Naive thymus-derived CD4-positive, alpha-beta T cell (primary cell): ENCODE measurements around the gene MTMR3. TPM values are rescaled to one million over a fixed set of nuclear protein-coding genes. Genes with fewer than 3 reads are reported as not detected.

Source experiments
- ATAC-seq: fragments of 150-1000 bp; cut with Tn5 transposase; 2 replicates; pipeline ENCODE4 v1.10.0; 2021; ENCODE audit warnings: mild to moderate bottlenecking, moderate library complexity
- CTCF ChIA-PET: fragments of 350-600 bp; sonication (Branson Sonifier 250); formaldehyde crosslinking; loops from one replicate; lab custom pipeline; 2021; ENCODE audit warnings: antibody characterized with exemption; lab: Charles Lee
- POLR2A ChIA-PET: fragments of 350-600 bp; sonication (Branson Sonifier 250); formaldehyde crosslinking; loops from one replicate; lab custom pipeline; 2021; ENCODE audit warnings: antibody characterized with exemption, inconsistent platforms; lab: Charles Lee
- DNase-seq, 9 donors: peaks; one replicate each; pipeline versions ENCODE4 v3.0.0 to v3.0.0-alpha.2; 2020 to 2022; ENCODE audit warnings: mixed read lengths in 1 of 9
- H3K27ac ChIP-seq: one replicate; pipeline ENCODE4 v1.7.0; 2013; ENCODE audit warnings: mild to moderate bottlenecking, low read depth, low read length, moderate library complexity
- H3K27me3 ChIP-seq, 2 donors: one replicate each; pipeline ENCODE4 v1.7.0; 2013; ENCODE audit warnings: low read length in 2 of 2, mild to moderate bottlenecking in 2 of 2, moderate library complexity in 2 of 2; ENCODE audit not compliant: control insufficient read depth in 2 of 2, insufficient read depth in 2 of 2
- H3K36me3 ChIP-seq, 3 experiments: 1 replicate in 2 of 3; 2 replicates in 1 of 3; pipeline ENCODE4 v1.7.0; 2013; ENCODE audit warnings: low read length in 3 of 3, mild to moderate bottlenecking in 3 of 3, moderate library complexity in 1 of 3; ENCODE audit not compliant: insufficient read depth in 3 of 3, control insufficient read depth in 2 of 3
- H3K4me1 ChIP-seq, 2 donors: one replicate each; pipeline ENCODE4 v1.7.0; 2013; ENCODE audit warnings: low read length in 2 of 2, mild to moderate bottlenecking in 2 of 2, moderate library complexity in 1 of 2; ENCODE audit not compliant: control insufficient read depth in 2 of 2, insufficient read depth in 2 of 2
- H3K4me3 ChIP-seq: 2 replicates; pipeline ENCODE4 v1.7.0; 2013; ENCODE audit warnings: mild to moderate bottlenecking, low read length
- H3K9me3 ChIP-seq, 3 experiments: 1 replicate in 2 of 3; 2 replicates in 1 of 3; pipeline ENCODE4 v1.7.0; 2013; ENCODE audit warnings: low read length in 3 of 3; ENCODE audit not compliant: control insufficient read depth in 2 of 3
- H3K27ac Mint-ChIP-seq, 9 donors: one replicate each; pipeline ENCODE4 v1.8.0; 2020 to 2022; ENCODE audit warnings: mixed read lengths in 9 of 9, mild to moderate bottlenecking in 8 of 9, moderate library complexity in 5 of 9, inconsistent platforms in 2 of 9
- H3K27me3 Mint-ChIP-seq, 5 donors: one replicate each; pipeline ENCODE4 v1.8.0; 2021 to 2022; ENCODE audit warnings: mixed read lengths in 5 of 5, mild to moderate bottlenecking in 1 of 5
- H3K36me3 Mint-ChIP-seq, 5 donors: one replicate each; pipeline ENCODE4 v1.8.0; 2020 to 2022; ENCODE audit warnings: mixed read lengths in 5 of 5, mild to moderate bottlenecking in 3 of 5, inconsistent platforms in 1 of 5
- H3K4me1 Mint-ChIP-seq, 7 donors: one replicate each; pipeline ENCODE4 v1.8.0; 2020 to 2022; ENCODE audit warnings: mixed read lengths in 7 of 7, mild to moderate bottlenecking in 3 of 7, inconsistent platforms in 1 of 7
- H3K4me3 Mint-ChIP-seq, 10 donors: one replicate each; pipeline ENCODE4 v1.8.0; 2020 to 2022; ENCODE audit warnings: mild to moderate bottlenecking in 10 of 10, mixed read lengths in 10 of 10, moderate library complexity in 6 of 10, inconsistent platforms in 2 of 10
- H3K9me3 Mint-ChIP-seq, 11 donors: one replicate each; pipeline ENCODE4 v1.8.0; 2020 to 2022; ENCODE audit warnings: mixed read lengths in 11 of 11, mild to moderate bottlenecking in 4 of 11, inconsistent platforms in 1 of 11, moderate library complexity in 1 of 11
- intact Hi-C, 2 donors: fragments of 100-400 bp; cut with micrococcal nuclease; formaldehyde crosslinking; loops; one replicate each; pipeline ENCODE4 v1.15.1; 2023
- microRNA-seq: library from miRNA; unstranded; fragments of <30 nt; microRNA quantifications from one replicate; pipeline ENCODE4 v1.2.0, GENCODE V29; 2022; ENCODE audit warnings: borderline microRNAs expressed
- polyA plus RNA-seq, 2 donors: library from polyadenylated mRNA; unstranded; fragments of 300-500 nt; fragmentation: Illumina TruSeq; gene quantifications; one replicate each; pipeline ENCODE4 v1.2.3, GENCODE V29; 2021
- total RNA-seq, 6 experiments: library from RNA in 5 of 6; stranded (reverse) in 5 of 6; gene quantifications; 1 replicate in 5 of 6; 2 replicates in 1 of 6; pipeline ENCODE4 v1.2.3 and lab custom pipeline; 2021 to 2026

The MTMR3 gene
- total and polyA plus RNA-seq, 7 experiments from 2014 or later: 14.2 to 88.7 (median 60.6) TPM

- H3K9me3 ChIP-seq: no peaks in the 10 kb centered on the region
- Mint-ChIP-seq H3K27me3 (peaks cover 0 to 32% (median 16%) of the 10 kb centered on the region in 5 donors), H3K4me3 (no peak overlapping the region), H3K4me1 (peaks cover 6 to 18% (median 14%) of the 10 kb centered on the region in 7 donors), H3K9me3 (peaks cover 0 to 3% (median 0%) of the 10 kb centered on the region in 11 donors), H3K36me3 (peaks cover 0 to 2% (median 0%) of the 10 kb centered on the region in 5 donors), H3K27ac (peak overlapping the region in 3 of 9 donors; percentile 3 to 88 (median 63))
- ATAC-seq (no peak), DNase-seq (no peak)
- no peaks in the 10 kb centered on the region for H3K4me1 ChIP-seq
- ChIA-PET POLR2A (interaction anchor here (1.0 to 1.1 kb wide), 2 partner anchors 10 to 452 kb away, joined by 3 to 5 read pairs; no protein-coding TSS in a partner anchor), CTCF (no interaction called here)
- H3K27ac ChIP-seq: no peak overlapping the region
- intact Hi-C loops: no loop called here
- H3K4me3 ChIP-seq: no peak overlapping the region
- no peaks in the 10 kb centered on the region for H3K27me3 ChIP-seq
- H3K36me3 ChIP-seq: no peaks in the 10 kb centered on the region
Measured at GRCh38 chr22:30077279-30077880, 194.4 kb downstream of the MTMR3 start.

GRCh38 chr22:30078320-30079311 lies 195.6 kb downstream of the MTMR3 start:
- Histone ChIP-seq H3K4me1 (no peaks in the 10 kb centered on the region), H3K27ac (no peak overlapping the region), H3K27me3 (no peaks in the 10 kb centered on the region), H3K4me3 (no peak overlapping the region), H3K9me3 (no peaks in the 10 kb centered on the region), H3K36me3 (no peaks in the 10 kb centered on the region)
- ChIA-PET POLR2A (interaction anchor here (1.0 kb wide), 1 partner anchor 345 kb away, joined by 4 read pairs; no protein-coding TSS in a partner anchor), CTCF (interaction anchor here (0.6 to 0.7 kb wide), 2 partner anchors 60 to 115 kb away, joined by 4 read pairs; no protein-coding TSS in a partner anchor)
- H3K4me3 Mint-ChIP-seq: peak overlapping the region; percentile 44 to 77 (median 65)
- H3K27me3 Mint-ChIP-seq: peaks cover 0 to 27% (median 16%) of the 10 kb centered on the region in 5 donors
- peaks cover 6 to 18% (median 14%) of the 10 kb centered on the region in 7 donors for H3K4me1 Mint-ChIP-seq
- intact Hi-C loops: no loop called here
- peaks cover 0 to 3% (median 0%) of the 10 kb centered on the region in 11 donors for H3K9me3 Mint-ChIP-seq
- peak overlapping the region; percentile 41 to 89 (median 75) for H3K27ac Mint-ChIP-seq
- H3K36me3 Mint-ChIP-seq: peaks cover 0 to 2% (median 0%) of the 10 kb centered on the region in 5 donors
- DNase-seq: peak in 5 of 9 donors; percentile 4 to 31 (median 13)
- ATAC-seq: peak; percentile 51

- H3K4me1 Mint-ChIP-seq: peaks cover 6 to 18% (median 14%) of the 10 kb centered on the region in 7 donors
- H3K9me3 Mint-ChIP-seq: peaks cover 0 to 7% (median 3%) of the 10 kb centered on the region in 11 donors
- Histone ChIP-seq H3K9me3 (no peaks in the 10 kb centered on the region), H3K27me3 (no peaks in the 10 kb centered on the region), H3K27ac (no peak within 1 kb of the TSS), H3K36me3 (no peaks in the 10 kb centered on the region), H3K4me1 (no peaks in the 10 kb centered on the region), H3K4me3 (no peak within 1 kb of the TSS)
- ChIA-PET CTCF (no interaction called here), POLR2A (no interaction called here)
- no peak within 1 kb of the TSS for H3K4me3 Mint-ChIP-seq
- peaks cover 0 to 6% (median 0%) of the 10 kb centered on the region in 5 donors for H3K36me3 Mint-ChIP-seq
- H3K27ac Mint-ChIP-seq: no peak within 1 kb of the TSS
- peaks cover 0 to 18% (median 13%) of the 10 kb centered on the region in 5 donors for H3K27me3 Mint-ChIP-seq
- ATAC-seq: peak; percentile 16
- DNase-seq: no peak
- intact Hi-C loops: no loop called here
Measured at GRCh38 chr22:30079952-30080533, 197.1 kb downstream of the MTMR3 start, which contains the start of gene HORMAD2. TSS of gene HORMAD2 (plus strand) at chr22:30080464. CDS start at chr22:30093953, 13,489 bp downstream.

Small RNA genes lying within 50 kb of the gene (microRNA-seq; reads per million reads assigned to microRNA genes)
- not detected for gene MIR6818

Other genes with a start within 250 kb of the MTMR3 start
- under 1 TPM in 3 of 5 experiments, not detected in 2; 0.07 to 0.42 (median 0.22) TPM for gene CABP7, start 163.2 kb upstream of the MTMR3 start, total RNA-seq
- gene CABP7, start 163.2 kb upstream of the MTMR3 start, polyA plus RNA-seq: under 1 TPM in 1 of 2 donors, not detected in 1; 0.12 TPM
- gene ZMAT5, start 116.2 kb upstream of the MTMR3 start, total RNA-seq: 10 to 100 TPM; 12.9 to 26.4 (median 14.7) TPM
- 10 to 100 TPM; 42.7 to 55.0 TPM for gene ZMAT5, start 116.2 kb upstream of the MTMR3 start, polyA plus RNA-seq
- gene UQCR10, start 115.8 kb upstream of the MTMR3 start, total RNA-seq: 10 to 100 TPM; 30.9 to 99.8 (median 50.0) TPM
- gene UQCR10, start 115.8 kb upstream of the MTMR3 start, polyA plus RNA-seq: 100 to 1,000 TPM; 246 to 310 TPM
- gene ASCC2, start 44.9 kb upstream of the MTMR3 start, total RNA-seq: 100 to 1,000 TPM in 1 of 5 experiments, 10 to 100 TPM in 4; 90.2 to 101 (median 93.8) TPM
- 10 to 100 TPM; 48.7 to 79.3 TPM for gene ASCC2, start 44.9 kb upstream of the MTMR3 start, polyA plus RNA-seq
- under 1 TPM in 1 of 5 experiments, not detected in 4; 0.34 TPM for gene HORMAD2, start 197.3 kb downstream of the MTMR3 start, total RNA-seq
- not detected for gene HORMAD2, start 197.3 kb downstream of the MTMR3 start, polyA plus RNA-seq